Neural crest cell (in vitro differentiated cells): ENCODE results near the gene GNAI3. TPM values are rescaled to one million over a fixed set of nuclear protein-coding genes. Genes with fewer than 3 reads are reported as not detected.
A peak's percentile ranks its signal among the peaks of the same experiment; 100 is the strongest.

Source experiments
- DNase-seq: peaks from one replicate; pipeline ENCODE4 v3.0.0; 2021; ENCODE audit warnings: low read depth, mixed read lengths, low spot score
- H3K27ac Mint-ChIP-seq: one replicate; pipeline ENCODE4 v1.8.0; 2021; ENCODE audit warnings: mild to moderate bottlenecking, mixed read lengths; ENCODE audit not compliant: unreplicated experiment
- H3K27me3 Mint-ChIP-seq: 2 replicates; pipeline ENCODE4 v1.8.0; 2021; ENCODE audit warnings: low read depth, mild to moderate bottlenecking, mixed read lengths
- H3K36me3 Mint-ChIP-seq: 2 replicates; pipeline ENCODE4 v1.8.0; 2021; ENCODE audit warnings: low read depth, mild to moderate bottlenecking, mixed read lengths
- H3K4me1 Mint-ChIP-seq: 2 replicates; pipeline ENCODE4 v1.8.0; 2021; ENCODE audit warnings: mixed read lengths
- H3K4me3 Mint-ChIP-seq: one replicate; pipeline ENCODE4 v1.8.0; 2021; ENCODE audit warnings: mild to moderate bottlenecking, mixed read lengths
- H3K9me3 Mint-ChIP-seq: 2 replicates; pipeline ENCODE4 v1.8.0; 2021; ENCODE audit warnings: mixed read lengths
- CTCF ChIP-seq: fragments of 200-600 bp; sonication (generic); conservative IDR thresholded peaks from 2 replicates; pipeline ENCODE4 v1.5.0; 2021; ENCODE audit warnings: antibody characterized with exemption, mild to moderate bottlenecking
- total RNA-seq: library from RNA; stranded (reverse); gene quantifications from 2 replicates; pipeline ENCODE4 v1.2.1, GENCODE V29; 2021

The GNAI3 gene
- total RNA-seq, 1 donor from 2014 or later = 9.8 TPM

- Mint-ChIP-seq H3K4me1 (peaks cover 45% of the 10 kb centered on the region), H3K36me3 (no peaks in the 10 kb centered on the region), H3K27me3 (no peaks in the 10 kb centered on the region), H3K9me3 (no peaks in the 10 kb centered on the region), H3K4me3 (peak overlapping the region; percentile 61), H3K27ac (no peak overlapping the region)
- TF ChIP-seq CTCF = no peak
- DNase-seq = no peak
Observed at GRCh38 chr1:109623601-109624161, 75.3 kb downstream of the GNAI3 start.

- Mint-ChIP-seq H3K27ac (no peak overlapping the region), H3K9me3 (no peaks in the 10 kb centered on the region), H3K27me3 (no peaks in the 10 kb centered on the region), H3K4me1 (peaks cover 38% of the 10 kb centered on the region), H3K36me3 (peaks cover 1% of the 10 kb centered on the region), H3K4me3 (peak overlapping the region; percentile 15)
- no peak for TF ChIP-seq CTCF
- no peak for DNase-seq
Observed at GRCh38 chr1:109624201-109625010, 76.0 kb downstream of the GNAI3 start.

GRCh38 chr1:109625176-109625575 is 76.8 kb downstream of the GNAI3 start:
- Mint-ChIP-seq H3K4me3 (no peak overlapping the region), H3K9me3 (no peaks in the 10 kb centered on the region), H3K36me3 (peaks cover 3% of the 10 kb centered on the region), H3K27me3 (no peaks in the 10 kb centered on the region), H3K4me1 (peaks cover 33% of the 10 kb centered on the region), H3K27ac (peak overlapping the region; percentile 81)
- TF ChIP-seq CTCF = no peak
- no peak for DNase-seq

GRCh38 chr1:109625601-109626560 is 77.5 kb downstream of the GNAI3 start:
- no peaks in the 10 kb centered on the region for H3K27me3 Mint-ChIP-seq
- TF ChIP-seq CTCF = no peak
- peak overlapping the region; percentile 81 for H3K27ac Mint-ChIP-seq
- DNase-seq = no peak
- peaks cover 3% of the 10 kb centered on the region for H3K36me3 Mint-ChIP-seq
- H3K4me1 Mint-ChIP-seq = peaks cover 28% of the 10 kb centered on the region
- H3K9me3 Mint-ChIP-seq = no peaks in the 10 kb centered on the region
- peak overlapping the region; percentile 18 for H3K4me3 Mint-ChIP-seq

- Mint-ChIP-seq H3K9me3 (no peaks in the 10 kb centered on the region), H3K36me3 (peaks cover 3% of the 10 kb centered on the region), H3K27me3 (no peaks in the 10 kb centered on the region), H3K4me1 (peaks cover 22% of the 10 kb centered on the region), H3K27ac (no peak overlapping the region), H3K4me3 (no peak overlapping the region)
- no peak for TF ChIP-seq CTCF
- DNase-seq = no peak
Observed at GRCh38 chr1:109626682-109627408, 78.4 kb downstream of the GNAI3 start.
